Right lobe of liver (tissue), 4 donors: ENCODE data around the gene MRC1.

Experiments used
- CTCF ChIP-seq, 4 donors: fragments of 200-600 bp in 3 of 4; fragments of 450-650 bp in 1 of 4; IDR thresholded peaks; one replicate each; pipeline versions ENCODE4 v1.5.1 to v1.8.0; 2016 to 2022; ENCODE audit warnings: antibody characterized with exemption in 4 of 4, mild to moderate bottlenecking in 2 of 4
- POLR2A ChIP-seq: fragments of 450-650 bp; IDR thresholded peaks from one replicate; pipeline ENCODE4 v1.6.1; 2017; ENCODE audit warnings: antibody characterized with exemption, mild to moderate bottlenecking
- donor health status: DM: no; HTN: no; CAD: no.
- donor health status: DM: no; HTN: no; CAD: no.
- donor health status: DM: no; HTN: yes; CAD: no.

GRCh38 chr10:17787087-17787961, 21.8 kb upstream of the MRC1 start:
- TF ChIP-seq CTCF (IDR thresholded peaks at IDR 0.05) (no peak), POLR2A (no peak)
